ENCODE data around the gene BPIFA3.

- TF ChIP-seq POLR2AphosphoS5 (IDR thresholded peaks at IDR 0.05; ENCODE audit: borderline replicate concordance, low read depth, low read length) (no peak), EZH2 (IDR thresholded peaks at IDR 0.05) (no peak), FOXP2 (optimal IDR thresholded peaks at IDR 0.05; ENCODE audit: control extremely low read depth, extremely low read length, insufficient read depth) (no peak)
These were observed 58.7 kb downstream of the BPIFA3 start for GRCh38 chr20:33275871-33276270.
